ENCODE measurements around the gene TNNI3K. TPM values are rescaled to one million over a fixed set of nuclear protein-coding genes. Genes with fewer than 3 reads are reported as not detected.

TNNI3K gene
- total RNA-seq, 1 experiment from 2014 or later = 0.49 TPM

DNA sequence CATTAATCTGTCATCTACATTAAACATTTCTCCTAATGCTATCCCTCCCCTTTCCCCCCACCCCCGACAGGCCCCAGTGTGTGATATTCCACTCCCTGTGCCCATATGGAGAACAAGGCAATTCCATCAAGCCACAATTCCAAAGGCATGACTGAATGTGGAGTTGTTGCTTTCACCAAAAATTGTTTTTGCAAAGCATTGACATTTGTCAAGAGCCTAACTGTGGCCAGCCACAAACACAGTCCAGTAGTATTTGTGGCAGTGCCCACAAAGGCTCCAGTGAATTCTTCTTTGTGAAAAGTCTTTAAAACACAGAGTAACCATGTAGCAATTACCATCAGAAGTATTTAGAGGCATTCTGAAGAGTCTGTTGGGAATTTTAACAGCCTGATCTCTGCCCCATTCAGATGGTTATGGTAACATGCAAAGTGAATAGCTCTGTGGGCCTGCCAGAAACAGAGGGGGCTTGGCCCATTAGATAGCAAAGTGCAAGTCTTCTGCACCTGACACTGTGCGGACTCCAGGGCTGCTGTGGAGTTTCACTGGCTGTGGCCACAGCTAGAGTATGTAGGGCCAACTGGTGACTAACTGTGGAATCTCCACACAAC is 288.8 kb downstream of the TNNI3K start:
- Histone ChIP-seq H3K4me2 (ENCODE audit: low read length) (no peak overlapping the region), H3K9me2 (ENCODE audit: insufficient read depth) (no peaks in the 10 kb centered on the region), H2AFZ (ENCODE audit: low read depth, low read length, poor library complexity, severe bottlenecking) (no peak overlapping the region), H3K27me3 (ENCODE audit: insufficient read depth, low read length) (peaks cover 15% of the 10 kb centered on the region), H4K20me1 (ENCODE audit: insufficient read depth) (no peaks in the 10 kb centered on the region), H3K36me3 (ENCODE audit: control insufficient read depth in 1 of 2, insufficient read depth in 2 of 2, low read length in 2 of 2) (no peaks in the 10 kb centered on the region), H3K79me2 (ENCODE audit: insufficient read depth, low read length) (no peaks in the 10 kb centered on the region), H3K27ac (ENCODE audit: low read depth, low read length) (no peak overlapping the region), H3K9me3 (ENCODE audit: control insufficient read depth in 1 of 2, insufficient read depth in 1 of 2, low read depth in 1 of 2, low read length in 2 of 2) (no peaks in the 10 kb centered on the region), H3K4me3 (replicated peaks in 1 of 2; ENCODE audit: low read depth in 1 of 2, low read length in 2 of 2) (no peak overlapping the region), H3K9ac (ENCODE audit: low read length) (no peak overlapping the region), H3K4me1 (ENCODE audit: control insufficient read depth in 1 of 2, insufficient read depth in 2 of 2, low read length in 2 of 2) (no peaks in the 10 kb centered on the region)
- ChIA-PET RAD21 (ENCODE audit: low non-redundant PET in 1 of 2, low total read pairs in 2 of 2, uncharacterized antibody in 2 of 2, unreplicated experiment in 2 of 2) (no interaction called here), POLR2A (no interaction called here), CTCF (no interaction called here)
- DNase-seq (ENCODE audit: low read depth, low spot score) = no peak
- intact Hi-C loops (cut with micrococcal nuclease) = no loop called here
- BruUV-seq (replicated peaks) = no TSS peak
- TF ChIP-seq RAD21 (IDR thresholded peaks at IDR 0.05; ENCODE audit: low read depth) (no peak), CTCF (IDR thresholded peaks at IDR 0.05 in 2 of 3, conservative IDR thresholded peaks at IDR 0.05 in 1 of 3; ENCODE audit: borderline replicate concordance in 1 of 3, insufficient read depth in 1 of 3, low read depth in 2 of 3, low read length in 2 of 3) (no peak), SP1 (IDR thresholded peaks at IDR 0.05; ENCODE audit: low read depth) (no peak), EGR1 (IDR thresholded peaks at IDR 0.05; ENCODE audit: low read depth) (no peak), EZH2 (IDR thresholded peaks at IDR 0.05) (no peak), CEBPB (IDR thresholded peaks at IDR 0.05; ENCODE audit: low read depth) (no peak), POLR2A (IDR thresholded peaks at IDR 0.05; ENCODE audit: borderline replicate concordance, extremely low read depth, insufficient read depth, insufficient read length) (no peak)
- TF ChIP-seq, protein P1, sequence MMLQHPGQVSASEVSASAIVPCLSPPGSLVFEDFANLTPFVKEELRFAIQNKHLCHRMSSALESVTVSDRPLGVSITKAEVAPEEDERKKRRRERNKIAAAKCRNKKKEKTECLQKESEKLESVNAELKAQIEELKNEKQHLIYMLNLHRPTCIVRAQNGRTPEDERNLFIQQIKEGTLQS (IDR thresholded peaks at IDR 0.05) = no peak
- no peak for ATAC-seq

- intact Hi-C loops (cut with micrococcal nuclease) = no loop called here
- POLR2A ChIA-PET = no interaction called here
- no peak overlapping the region for H3K4me3 ChIP-seq (replicated peaks in 1 of 2; ENCODE audit: low read depth in 1 of 2, low read length in 2 of 2)
- no peaks in the 10 kb centered on the region for H4K20me1 ChIP-seq (ENCODE audit: insufficient read depth)
- CTCF ChIA-PET = no interaction called here
- H3K9me2 ChIP-seq (ENCODE audit: insufficient read depth) = no peaks in the 10 kb centered on the region
- H3K79me2 ChIP-seq (ENCODE audit: insufficient read depth, low read length) = no peaks in the 10 kb centered on the region
- H3K4me2 ChIP-seq (ENCODE audit: low read length) = no peak overlapping the region
- TF ChIP-seq ZNF274 (IDR thresholded peaks at IDR 0.05; ENCODE audit: low read depth, low read length) (no peak), SIN3A (IDR thresholded peaks at IDR 0.05; ENCODE audit: low read depth) (no peak), SP1 (IDR thresholded peaks at IDR 0.05; ENCODE audit: low read depth) (no peak), ELF1 (IDR thresholded peaks at IDR 0.05; ENCODE audit: borderline replicate concordance, low read depth) (no peak), SRF (IDR thresholded peaks at IDR 0.05; ENCODE audit: low read depth) (no peak), FOSL1 (IDR thresholded peaks at IDR 0.05; ENCODE audit: low read depth) (no peak), MAX (IDR thresholded peaks at IDR 0.05) (no peak), ZFX (IDR thresholded peaks at IDR 0.05) (no peak), JUND (IDR thresholded peaks at IDR 0.05) (no peak), TCF7L2 (IDR thresholded peaks at IDR 0.05; ENCODE audit: borderline replicate concordance, extremely low read depth, insufficient read depth, insufficient read length) (no peak), POLR2AphosphoS5 (IDR thresholded peaks at IDR 0.05; ENCODE audit: low read depth, low read length) (no peak)
- TF ChIP-seq, protein P1 (IDR thresholded peaks at IDR 0.05) = no peak
- no TSS peak for BruUV-seq (replicated peaks)
- peaks cover 12% of the 10 kb centered on the region for H3K27me3 ChIP-seq (ENCODE audit: insufficient read depth, low read length)
- no peak overlapping the region for H3K27ac ChIP-seq (ENCODE audit: low read depth, low read length)
- DNase-seq (ENCODE audit: low read depth, low spot score) = no peak
- RAD21 ChIA-PET (ENCODE audit: low non-redundant PET in 1 of 2, low total read pairs in 2 of 2, uncharacterized antibody in 2 of 2, unreplicated experiment in 2 of 2) = no interaction called here
- H3K36me3 ChIP-seq (ENCODE audit: control insufficient read depth in 1 of 2, insufficient read depth in 2 of 2, low read length in 2 of 2) = no peaks in the 10 kb centered on the region
- H3K4me1 ChIP-seq (ENCODE audit: control insufficient read depth in 1 of 2, insufficient read depth in 2 of 2, low read length in 2 of 2) = no peaks in the 10 kb centered on the region
- no peak for ATAC-seq
- H3K9me3 ChIP-seq (ENCODE audit: control insufficient read depth in 1 of 2, insufficient read depth in 1 of 2, low read depth in 1 of 2, low read length in 2 of 2) = no peaks in the 10 kb centered on the region
- no peak overlapping the region for H3K9ac ChIP-seq (ENCODE audit: low read length)
- H2AFZ ChIP-seq (ENCODE audit: low read depth, low read length, poor library complexity, severe bottlenecking) = no peak overlapping the region
Measured at GRCh38 chr1:74526708-74527107, 291.5 kb downstream of the TNNI3K start.
